ENCODE results near the gene LGALS7. TPM values are rescaled to one million over a fixed set of nuclear protein-coding genes. Genes with fewer than 3 reads are reported as not detected.

Gene LGALS7
- total RNA-seq, 2 experiments from 2014 or later: not detected

DNA sequence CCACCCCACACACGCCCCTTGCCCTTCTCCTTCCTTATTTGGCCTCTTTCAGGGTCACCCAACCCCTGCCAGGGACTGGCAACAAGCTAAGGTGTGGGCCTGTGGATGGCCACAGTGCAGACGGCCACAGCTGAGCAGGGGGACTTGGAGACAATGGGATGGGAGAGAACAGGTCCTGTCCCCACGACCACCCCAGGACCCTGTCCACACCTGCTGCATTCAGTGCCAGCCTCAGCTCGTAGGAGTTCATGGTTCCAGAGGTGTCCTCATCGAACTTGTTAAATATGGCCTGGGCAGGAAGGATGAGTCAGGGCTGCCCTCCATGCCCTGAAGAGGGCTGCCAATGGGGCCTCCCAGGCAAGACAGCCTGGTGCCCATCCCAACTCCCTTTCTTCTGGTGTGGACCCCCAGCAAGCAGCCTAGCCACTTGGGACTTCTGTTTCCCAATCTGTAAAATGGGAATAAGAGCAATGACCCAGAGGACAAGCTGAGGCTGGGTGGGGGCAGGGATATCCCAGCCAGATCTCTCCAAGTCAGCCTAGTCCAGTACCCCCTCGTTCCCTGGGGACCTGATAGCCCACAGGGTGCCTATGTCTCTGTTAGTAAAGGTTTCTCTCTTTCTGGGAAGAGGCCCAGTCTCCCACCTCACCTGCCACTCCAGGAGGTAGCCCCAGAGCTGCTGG, 39.7 kb downstream of the LGALS7 start:
- intact Hi-C loops (cut with micrococcal nuclease): loop anchor here (10.0 kb wide), 2 partner anchors 111 to 201 kb away; partner anchors contain the start of genes HNRNPL, MRPS12 and SARS2
- DNase-seq (peak; percentile 36), ATAC-seq (no peak)
- Mint-ChIP-seq H3K9me3 (no peaks in the 10 kb centered on the region), H3K36me3 (ENCODE audit: low read depth) (peaks cover 10% of the 10 kb centered on the region), H3K4me3 (peak overlapping the region; percentile 17), H3K27ac (peak overlapping the region; percentile 77), H3K4me1 (ENCODE audit: low read depth) (peaks cover 37% of the 10 kb centered on the region), H3K27me3 (peaks cover 4% of the 10 kb centered on the region)
- no peak for TF ChIP-seq CTCF (IDR thresholded peaks at IDR 0.05)
- ChIA-PET POLR2A (interaction anchor here (0.6 to 1.4 kb wide), 4 partner anchors 13 to 130 kb away, joined by 3 to 5 read pairs (median 4); no protein-coding TSS in a partner anchor), CTCF (interaction anchor here (0.6 to 0.8 kb wide), 2 partner anchors 127 to 331 kb away, joined by 3 read pairs; partner anchors contain the start of gene FAM98C)

DNA sequence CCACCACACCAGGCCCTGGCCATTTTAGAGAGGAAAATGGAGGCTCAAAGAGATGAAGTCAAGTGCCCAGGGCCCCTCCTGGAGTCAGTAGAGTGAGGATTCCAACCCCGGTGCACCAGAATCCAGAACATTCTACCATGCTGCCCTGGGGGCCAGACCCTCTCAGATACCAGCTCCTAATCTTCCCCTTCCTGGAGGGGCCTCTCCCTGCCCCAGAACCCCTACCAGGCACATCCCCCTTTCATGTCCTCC, 40.1 kb downstream of the LGALS7 start:
- Mint-ChIP-seq H3K9me3 (no peaks in the 10 kb centered on the region), H3K36me3 (ENCODE audit: low read depth) (peaks cover 10% of the 10 kb centered on the region), H3K27ac (peak overlapping the region; percentile 77), H3K4me3 (no peak overlapping the region), H3K27me3 (peaks cover 3% of the 10 kb centered on the region), H3K4me1 (ENCODE audit: low read depth) (peaks cover 36% of the 10 kb centered on the region)
- intact Hi-C loops (cut with micrococcal nuclease): loop anchor here (10.0 kb wide), 2 partner anchors 112 to 202 kb away; partner anchors contain the start of genes HNRNPL, MRPS12 and SARS2
- no peak for ATAC-seq
- no peak for DNase-seq
- no peak for TF ChIP-seq CTCF (IDR thresholded peaks at IDR 0.05)
- CTCF ChIA-PET: interaction anchor here (0.6 to 0.9 kb wide), 2 partner anchors 127 to 197 kb away, joined by 3 to 4 read pairs; partner anchors contain the start of genes MRPS12 and SARS2
- POLR2A ChIA-PET: interaction anchor here (0.6 to 1.4 kb wide), 3 partner anchors 12 to 131 kb away, joined by 3 to 5 read pairs (median 4); no protein-coding TSS in a partner anchor

DNA sequence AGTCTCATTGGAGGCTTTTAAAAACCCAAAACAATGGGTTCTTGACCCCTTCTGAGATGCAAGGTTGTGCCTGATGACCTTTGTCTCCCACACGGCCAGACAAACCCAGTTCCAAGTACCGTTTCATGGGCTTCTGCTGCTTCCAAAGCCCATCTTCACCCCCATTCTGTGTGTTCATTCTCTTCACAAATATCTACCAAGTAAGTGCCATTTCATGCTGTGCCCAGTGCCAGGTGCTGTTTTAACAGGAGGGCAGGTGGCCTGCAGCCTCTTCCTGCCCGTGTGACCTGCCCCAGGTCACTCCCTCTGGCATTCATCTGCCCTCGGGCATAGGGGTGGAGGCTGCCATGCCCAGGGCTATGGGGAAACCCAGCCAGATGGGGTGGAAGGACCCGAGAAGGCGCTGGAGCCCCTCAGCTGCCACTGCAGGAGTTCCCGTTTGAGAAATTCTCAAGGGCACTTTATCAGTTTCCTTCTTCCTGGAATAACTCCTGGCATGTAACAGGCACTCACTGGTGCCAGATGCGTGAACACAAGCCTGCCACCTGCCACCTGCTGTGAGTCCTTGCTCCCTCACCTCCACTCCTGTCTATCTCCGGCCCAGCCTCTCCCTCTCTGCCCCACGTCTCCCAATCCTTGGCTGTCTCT, 41.5 kb downstream of the LGALS7 start:
- TF ChIP-seq CTCF (IDR thresholded peaks at IDR 0.05): no peak
- no peak for ATAC-seq
- Mint-ChIP-seq H3K27ac (peak overlapping the region; percentile 18), H3K27me3 (no peaks in the 10 kb centered on the region), H3K4me1 (ENCODE audit: low read depth) (peaks cover 33% of the 10 kb centered on the region), H3K36me3 (ENCODE audit: low read depth) (peaks cover 10% of the 10 kb centered on the region), H3K4me3 (no peak overlapping the region), H3K9me3 (no peaks in the 10 kb centered on the region)
- ChIA-PET POLR2A (no interaction called here), CTCF (no interaction called here)
- DNase-seq: no peak
- intact Hi-C loops (cut with micrococcal nuclease): loop anchor here (10.0 kb wide), 2 partner anchors 113 to 203 kb away; partner anchors contain the start of genes HNRNPL, MRPS12 and SARS2

- H3K4me3 Mint-ChIP-seq: no peak overlapping the region
- ATAC-seq: no peak
- no peaks in the 10 kb centered on the region for H3K27me3 Mint-ChIP-seq
- POLR2A ChIA-PET: no interaction called here
- no peak for DNase-seq
- no peak for TF ChIP-seq CTCF (IDR thresholded peaks at IDR 0.05)
- no peak overlapping the region for H3K27ac Mint-ChIP-seq
- H3K4me1 Mint-ChIP-seq (ENCODE audit: low read depth): peaks cover 36% of the 10 kb centered on the region
- CTCF ChIA-PET: interaction anchor here (1.1 to 1.5 kb wide), 3 partner anchors 14 to 75 kb away, joined by 3 to 4 read pairs (median 3); partner anchors contain the start of gene CAPN12
- peaks cover 18% of the 10 kb centered on the region for H3K36me3 Mint-ChIP-seq (ENCODE audit: low read depth)
- intact Hi-C loops (cut with micrococcal nuclease): loop anchor here (10.0 kb wide), 2 partner anchors 114 to 204 kb away; partner anchors contain the start of genes HNRNPL, MRPS12 and SARS2
- no peaks in the 10 kb centered on the region for H3K9me3 Mint-ChIP-seq
Observed at GRCh38 chr19:38730731-38731589, 42.4 kb downstream of the LGALS7 start.

Measured in activated CD8-positive, alpha-beta T cell treated with anti-CD3 and anti-CD28 coated beads for 36 hours (primary cell).